HL-60 (cell line): ENCODE results near the gene SETBP1.

Experiments used
- DNase-seq, 2 experiments: peaks; one replicate each; pipeline ENCODE4 v3.0.0-alpha.2; 2010 to 2020; ENCODE audit warnings: low read depth in 1 of 2, low spot score in 1 of 2
- H3K27ac ChIP-seq: fragments of 250-450 bp; sonication (Bioruptor Pico); replicated peaks from 2 replicates; pipeline ENCODE4 v1.5.1; 2020; ENCODE audit warnings: mild to moderate bottlenecking, moderate library complexity
- H3K27me3 ChIP-seq: fragments of 250-450 bp; sonication (Bioruptor Pico); 2 replicates; pipeline ENCODE4 v1.5.1; 2021; ENCODE audit warnings: mild to moderate bottlenecking, moderate library complexity; ENCODE audit not compliant: insufficient read depth, poor library complexity, severe bottlenecking
- H3K4me3 ChIP-seq: replicated peaks from 2 replicates; pipeline ENCODE4 v1.5.1; 2011; ENCODE audit warnings: mild to moderate bottlenecking, control low read depth, low read length; ENCODE audit not compliant: insufficient read depth
- GABPA ChIP-seq: IDR thresholded peaks from 2 replicates; pipeline ENCODE4 v1.6.1; 2012; ENCODE audit warnings: low read depth
- POLR2AphosphoS5 ChIP-seq: IDR thresholded peaks from 2 replicates; pipeline ENCODE4 v1.6.1; 2012; ENCODE audit warnings: low read depth
- REST ChIP-seq: IDR thresholded peaks from 2 replicates; pipeline ENCODE4 v1.6.1; 2012; ENCODE audit warnings: low read depth; ENCODE audit not compliant: insufficient replicate concordance
- SPI1 ChIP-seq: IDR thresholded peaks from 2 replicates; pipeline ENCODE4 v1.6.1; 2012; ENCODE audit warnings: low read depth, mild to moderate bottlenecking, borderline replicate concordance
- TF ChIP-seq, protein P1 (sequence below): IDR thresholded peaks from one replicate; pipeline ENCODE4 v1.5.1; 2011; ENCODE audit warnings: low read length, control low read depth, inconsistent platforms; ENCODE audit not compliant: insufficient read depth

Gene SETBP1

GRCh38 chr18:44779753-44780292 is 99.1 kb downstream of the SETBP1 start:
- Histone ChIP-seq H3K27me3 (peaks cover 2% of the 10 kb centered on the region), H3K27ac (no peak overlapping the region), H3K4me3 (no peak overlapping the region)
- TF ChIP-seq SPI1 (no peak), POLR2AphosphoS5 (no peak), REST (no peak), GABPA (no peak)
- TF ChIP-seq, protein P1, sequence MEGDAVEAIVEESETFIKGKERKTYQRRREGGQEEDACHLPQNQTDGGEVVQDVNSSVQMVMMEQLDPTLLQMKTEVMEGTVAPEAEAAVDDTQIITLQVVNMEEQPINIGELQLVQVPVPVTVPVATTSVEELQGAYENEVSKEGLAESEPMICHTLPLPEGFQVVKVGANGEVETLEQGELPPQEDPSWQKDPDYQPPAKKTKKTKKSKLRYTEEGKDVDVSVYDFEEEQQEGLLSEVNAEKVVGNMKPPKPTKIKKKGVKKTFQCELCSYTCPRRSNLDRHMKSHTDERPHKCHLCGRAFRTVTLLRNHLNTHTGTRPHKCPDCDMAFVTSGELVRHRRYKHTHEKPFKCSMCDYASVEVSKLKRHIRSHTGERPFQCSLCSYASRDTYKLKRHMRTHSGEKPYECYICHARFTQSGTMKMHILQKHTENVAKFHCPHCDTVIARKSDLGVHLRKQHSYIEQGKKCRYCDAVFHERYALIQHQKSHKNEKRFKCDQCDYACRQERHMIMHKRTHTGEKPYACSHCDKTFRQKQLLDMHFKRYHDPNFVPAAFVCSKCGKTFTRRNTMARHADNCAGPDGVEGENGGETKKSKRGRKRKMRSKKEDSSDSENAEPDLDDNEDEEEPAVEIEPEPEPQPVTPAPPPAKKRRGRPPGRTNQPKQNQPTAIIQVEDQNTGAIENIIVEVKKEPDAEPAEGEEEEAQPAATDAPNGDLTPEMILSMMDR, result no peak
- DNase-seq, result no peak

- no peak overlapping the region for H3K4me3 ChIP-seq
- TF ChIP-seq, protein P1, result no peak
- TF ChIP-seq POLR2AphosphoS5, result no peak
- no peak for TF ChIP-seq SPI1
- TF ChIP-seq REST, result no peak
- no peak for TF ChIP-seq GABPA
- no peak overlapping the region for H3K27ac ChIP-seq
- no peak for DNase-seq
- H3K27me3 ChIP-seq, result peaks cover 2% of the 10 kb centered on the region
Observed at GRCh38 chr18:44781886-44782285, 101.2 kb downstream of the SETBP1 start.

DNA sequence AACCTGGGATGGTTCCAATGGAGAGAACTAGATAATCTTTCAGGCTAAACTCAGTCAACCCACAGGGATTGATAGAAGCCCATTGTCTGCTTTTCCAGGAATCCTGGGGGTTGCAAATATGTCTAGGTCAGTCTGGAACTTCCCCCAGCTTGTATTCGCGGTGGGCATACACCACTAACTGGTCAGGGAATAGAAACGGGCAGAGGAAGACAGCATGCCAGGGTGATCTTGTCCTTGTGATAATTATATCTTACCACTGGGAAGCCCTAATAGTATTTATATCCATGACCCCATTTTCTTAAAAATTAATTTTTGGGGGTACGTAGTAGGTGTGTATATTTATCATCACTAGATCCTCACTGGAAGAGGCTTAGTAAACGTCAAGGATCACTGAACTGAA is 101.9 kb downstream of the SETBP1 start:
- TF ChIP-seq GABPA, result no peak
- TF ChIP-seq SPI1, result no peak
- TF ChIP-seq REST, result no peak
- no peak for DNase-seq
- Histone ChIP-seq H3K27ac (no peak overlapping the region), H3K27me3 (peaks cover 2% of the 10 kb centered on the region), H3K4me3 (no peak overlapping the region)
